ENCODE data around the gene CEPT1. TPM values are rescaled to one million over a fixed set of nuclear protein-coding genes. Genes with fewer than 3 reads are reported as not detected.
A peak's percentile ranks its signal among the peaks of the same experiment; 100 is the strongest.

Gene CEPT1
- total RNA-seq, 1 experiment from 2014 or later: 33.6 TPM

DNA sequence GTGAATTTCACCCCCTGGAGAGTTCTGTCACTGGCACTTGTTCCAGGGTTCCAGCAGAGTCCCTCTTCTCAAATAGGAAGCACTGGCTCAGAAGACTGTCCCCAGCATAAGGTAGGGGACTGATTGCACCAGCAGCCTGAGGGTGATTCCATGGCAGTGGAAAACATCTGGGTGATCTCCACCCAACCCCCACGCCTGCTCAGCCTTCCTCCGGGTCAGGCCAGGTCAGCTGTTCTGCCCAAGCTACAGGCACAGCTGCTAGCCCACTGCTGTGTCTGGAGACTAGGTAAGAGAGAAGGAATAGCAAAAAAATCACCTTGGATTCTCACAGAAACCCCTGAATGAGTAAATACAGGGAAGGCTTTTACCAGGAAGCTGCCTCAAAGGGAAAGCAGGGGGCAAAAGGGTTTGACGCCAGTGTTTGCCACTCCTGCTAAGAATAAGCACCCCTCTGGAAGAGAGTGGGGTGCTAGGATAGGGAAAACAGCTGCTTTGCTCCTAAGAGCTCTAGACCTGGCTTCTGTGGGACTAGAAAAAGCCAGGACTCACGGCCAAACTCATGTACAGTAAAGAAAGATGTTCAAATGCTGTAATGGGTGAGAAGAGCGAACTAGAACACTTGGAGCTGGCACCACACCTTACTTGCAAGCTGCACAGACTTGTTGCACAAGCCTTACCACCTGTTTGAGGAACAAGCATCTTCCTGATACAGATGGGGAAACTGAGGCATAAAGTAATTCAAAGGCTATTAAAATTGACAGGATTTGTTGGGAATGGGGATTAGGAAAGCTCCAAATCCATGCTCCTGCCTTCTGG is 61.5 kb downstream of the CEPT1 start:
- Histone ChIP-seq H3K9me2 (ENCODE audit: insufficient read depth) (no peaks in the 10 kb centered on the region), H3K4me3 (peak overlapping the region; percentile 65; the same call in 1 of the 2 replicates), H3K36me3 (ENCODE audit: low read depth) (0 out of 2 replicates have a peak, but pooled peaks cover 7% of the 10 kb centered on the region), H3F3A (ENCODE audit: insufficient read depth, low read depth) (peaks cover 29% of the 10 kb centered on the region), H3K27me3 (ENCODE audit: insufficient read depth, low read depth) (no peaks in the 10 kb centered on the region), H3K27ac (peak overlapping the region; percentile 84), H4K20me1 (ENCODE audit: insufficient read depth) (no peaks in the 10 kb centered on the region), H2AFZ (no peak overlapping the region), H3K4me2 (peak overlapping the region; percentile 95), H3K9me3 (ENCODE audit: insufficient read depth, low read depth) (no peaks in the 10 kb centered on the region; the same call in 1 of the 2 replicates), H3K4me1 (replicated peaks; ENCODE audit: insufficient read depth) (peaks cover 49% of the 10 kb centered on the region), H3K79me2 (ENCODE audit: low read depth) (peaks cover 31% of the 10 kb centered on the region)
- TF ChIP-seq CTCF (conservative IDR thresholded peaks at IDR 0.05) (no peak), EZH2 (IDR thresholded peaks at IDR 0.05; ENCODE audit: low read depth) (no peak)
- ChIA-PET CTCF (no interaction called here), POLR2A (ENCODE audit: unreplicated experiment) (no interaction called here)
- BruUV-seq (replicated peaks): no TSS peak
- intact Hi-C loops (cut with micrococcal nuclease; ENCODE audit: unreplicated experiment): no loop called here
- DNase-seq: no peak

DNA sequence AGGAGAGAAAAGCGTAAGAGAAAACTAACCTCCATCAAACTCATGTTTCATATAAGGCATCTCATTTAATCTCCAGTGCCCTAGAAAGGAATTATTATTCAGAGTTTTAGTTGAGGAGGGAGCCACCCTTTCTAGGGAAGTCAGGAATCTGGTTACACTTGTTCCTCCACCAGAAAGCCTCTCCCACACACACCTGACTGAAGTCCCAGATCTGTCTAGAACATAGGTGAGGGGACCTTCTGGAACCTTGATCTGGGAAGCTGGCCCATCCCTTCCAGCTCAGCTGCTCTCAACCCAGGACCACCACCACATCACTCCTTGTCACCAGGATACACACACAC is 62.3 kb downstream of the CEPT1 start:
- no peaks in the 10 kb centered on the region for H4K20me1 ChIP-seq (ENCODE audit: insufficient read depth)
- POLR2A ChIA-PET (ENCODE audit: unreplicated experiment): no interaction called here
- CTCF ChIA-PET: no interaction called here
- H3K36me3 ChIP-seq (ENCODE audit: low read depth): 0 out of 2 replicates have a peak, but pooled peaks cover 3% of the 10 kb centered on the region
- no TSS peak for BruUV-seq (replicated peaks)
- no peak overlapping the region for H2AFZ ChIP-seq
- H3K79me2 ChIP-seq (ENCODE audit: low read depth): peaks cover 31% of the 10 kb centered on the region
- H3K27me3 ChIP-seq (ENCODE audit: insufficient read depth, low read depth): no peaks in the 10 kb centered on the region
- H3K9me3 ChIP-seq (ENCODE audit: insufficient read depth, low read depth): no peaks in the 10 kb centered on the region; the same call in 1 of the 2 replicates
- peaks cover 29% of the 10 kb centered on the region for H3F3A ChIP-seq (ENCODE audit: insufficient read depth, low read depth)
- TF ChIP-seq EZH2 (IDR thresholded peaks at IDR 0.05; ENCODE audit: low read depth): no peak
- TF ChIP-seq CTCF (conservative IDR thresholded peaks at IDR 0.05): no peak
- H3K9me2 ChIP-seq (ENCODE audit: insufficient read depth): no peaks in the 10 kb centered on the region
- peak overlapping the region; percentile 95 for H3K4me2 ChIP-seq
- H3K4me3 ChIP-seq: peak overlapping the region; percentile 65
- intact Hi-C loops (cut with micrococcal nuclease; ENCODE audit: unreplicated experiment): no loop called here
- DNase-seq: peak; percentile 49 to 92
- peaks cover 49% of the 10 kb centered on the region for H3K4me1 ChIP-seq (replicated peaks; ENCODE audit: insufficient read depth)
- peak overlapping the region; percentile 84 for H3K27ac ChIP-seq

DNA sequence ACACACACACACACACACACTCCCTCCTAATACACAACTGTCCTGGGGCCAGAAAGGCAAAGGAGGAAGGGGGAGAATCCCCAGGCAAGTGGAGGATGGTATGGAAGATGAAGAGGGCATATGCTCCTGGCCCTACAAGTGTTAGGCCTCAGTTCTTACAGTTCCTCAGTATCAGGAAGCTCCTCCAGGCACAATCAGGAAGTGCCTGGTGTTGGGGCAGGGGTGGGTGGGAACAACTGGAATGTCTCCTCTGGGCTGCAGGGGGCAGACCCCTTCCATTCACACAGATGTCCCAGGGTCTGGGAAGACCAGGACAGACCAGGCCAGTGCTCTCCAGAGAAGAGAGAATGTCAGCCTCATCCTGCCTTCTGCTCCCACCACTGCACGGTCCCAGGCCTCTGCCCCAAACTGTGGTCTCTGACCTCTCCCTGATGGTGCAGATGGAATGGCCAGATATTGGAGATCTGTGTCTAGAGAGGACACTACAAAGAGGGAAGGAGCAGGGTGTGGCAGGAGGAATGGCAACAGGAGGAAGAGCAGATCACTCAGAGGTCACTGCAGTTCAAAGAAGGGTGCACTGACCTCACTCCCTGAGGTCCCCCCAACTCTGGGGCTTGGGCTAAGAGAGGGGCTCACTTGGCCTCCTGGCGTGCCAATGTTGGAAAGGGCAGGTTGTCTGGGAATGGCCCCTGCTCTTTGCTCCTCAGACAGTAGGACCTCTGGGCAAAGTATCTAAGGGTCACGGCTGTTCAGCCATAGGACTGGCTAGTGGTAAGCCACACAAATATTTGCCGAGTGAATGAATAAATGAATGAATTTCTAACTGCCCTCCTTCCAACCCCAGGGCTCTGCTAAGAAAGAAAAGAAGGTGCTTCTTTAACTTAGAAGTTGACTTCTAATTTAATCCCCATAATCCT is 62.9 kb downstream of the CEPT1 start:
- H3K9me2 ChIP-seq (ENCODE audit: insufficient read depth): no peaks in the 10 kb centered on the region
- peak overlapping the region; percentile 84 for H3K27ac ChIP-seq
- TSS peak; percentile 67 for BruUV-seq (replicated peaks)
- no peaks in the 10 kb centered on the region; the same call in 1 of the 2 replicates for H3K9me3 ChIP-seq (ENCODE audit: insufficient read depth, low read depth)
- H3K4me1 ChIP-seq (replicated peaks; ENCODE audit: insufficient read depth): peaks cover 49% of the 10 kb centered on the region
- no peak for TF ChIP-seq EZH2 (IDR thresholded peaks at IDR 0.05; ENCODE audit: low read depth)
- 0 out of 2 replicates have a peak, but pooled peaks have one; percentile 30 for TF ChIP-seq CTCF (conservative IDR thresholded peaks at IDR 0.05)
- ChIA-PET CTCF (no interaction called here), POLR2A (ENCODE audit: unreplicated experiment) (no interaction called here)
- no peaks in the 10 kb centered on the region for H3K27me3 ChIP-seq (ENCODE audit: insufficient read depth, low read depth)
- H3K36me3 ChIP-seq (ENCODE audit: low read depth): 0 out of 2 replicates have a peak, but pooled peaks cover 3% of the 10 kb centered on the region
- intact Hi-C loops (cut with micrococcal nuclease; ENCODE audit: unreplicated experiment): no loop called here
- peak overlapping the region; percentile 92 for H2AFZ ChIP-seq
- H3K4me2 ChIP-seq: peak overlapping the region; percentile 95
- H4K20me1 ChIP-seq (ENCODE audit: insufficient read depth): no peaks in the 10 kb centered on the region
- peak; percentile 10 to 53 for DNase-seq
- peaks cover 31% of the 10 kb centered on the region for H3K79me2 ChIP-seq (ENCODE audit: low read depth)
- peaks cover 29% of the 10 kb centered on the region for H3F3A ChIP-seq (ENCODE audit: insufficient read depth, low read depth)
- H3K4me3 ChIP-seq: peak overlapping the region; percentile 65
